Activated CD4-positive, alpha-beta T cell treated with anti-CD3 and anti-CD28 coated beads for 4 hours (primary cell): ENCODE measurements around the gene FBRSL1.

Experiments used
- DNase-seq, 2 donors: peaks; one replicate each; pipeline ENCODE4 v3.0.0-alpha.2; 2020

The FBRSL1 gene

DNA sequence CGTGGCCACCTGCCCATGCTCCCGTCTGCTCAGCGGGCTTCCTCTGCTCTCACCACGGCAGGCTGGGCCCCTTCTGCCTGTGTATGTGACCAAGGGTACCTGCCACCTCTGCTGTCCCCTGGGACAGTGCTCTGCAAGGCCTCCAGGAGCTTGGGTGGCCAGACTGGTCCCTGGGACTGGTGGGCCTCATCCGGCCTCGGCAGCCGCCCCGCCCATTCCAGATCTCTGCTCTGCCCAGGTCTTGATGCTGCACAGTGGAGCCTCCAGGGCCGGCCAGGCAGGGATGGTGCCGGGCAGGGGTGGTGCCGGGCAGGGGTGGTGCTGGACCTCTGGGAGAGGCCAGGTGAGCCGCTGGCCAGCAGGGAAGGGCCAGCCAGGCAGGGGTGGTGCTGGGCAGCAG, 9.0 kb downstream of the FBRSL1 start:
- DNase-seq: no peak

DNA sequence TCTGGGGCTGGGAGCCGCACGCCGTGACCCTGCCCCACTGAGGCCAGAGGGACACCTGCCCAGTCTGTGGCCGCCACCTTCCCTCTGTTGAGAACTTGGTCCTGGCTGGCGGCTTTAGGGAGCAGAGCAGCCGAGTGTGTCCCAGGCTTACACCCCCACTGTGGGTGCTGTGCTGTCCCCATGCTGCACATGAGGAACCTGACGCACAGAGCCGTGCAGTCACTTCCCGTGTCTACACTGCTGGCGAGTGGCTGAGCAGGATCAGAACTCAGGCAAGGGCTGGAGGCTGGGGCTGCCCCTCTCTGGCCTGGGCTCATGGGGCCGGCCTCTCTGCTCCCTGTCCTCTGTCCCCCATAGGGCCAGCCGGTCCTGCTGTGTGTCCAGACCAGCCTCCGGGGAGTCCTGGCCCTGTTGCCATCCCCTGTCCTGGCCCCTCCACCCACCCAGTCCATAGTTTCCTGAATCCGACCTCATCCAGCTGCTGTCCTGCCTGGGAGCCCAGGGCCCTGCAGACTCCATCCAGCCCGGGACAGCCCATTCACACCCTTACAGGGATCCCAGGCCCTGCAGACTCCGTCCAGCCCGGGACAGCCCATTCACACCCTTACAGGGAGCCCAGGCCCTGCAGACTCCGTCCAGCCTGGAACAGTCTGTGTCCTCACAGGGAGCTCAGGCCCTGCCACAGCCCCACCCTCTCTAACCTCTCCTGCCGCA, 10.3 kb downstream of the FBRSL1 start:
- no peak for DNase-seq

DNA sequence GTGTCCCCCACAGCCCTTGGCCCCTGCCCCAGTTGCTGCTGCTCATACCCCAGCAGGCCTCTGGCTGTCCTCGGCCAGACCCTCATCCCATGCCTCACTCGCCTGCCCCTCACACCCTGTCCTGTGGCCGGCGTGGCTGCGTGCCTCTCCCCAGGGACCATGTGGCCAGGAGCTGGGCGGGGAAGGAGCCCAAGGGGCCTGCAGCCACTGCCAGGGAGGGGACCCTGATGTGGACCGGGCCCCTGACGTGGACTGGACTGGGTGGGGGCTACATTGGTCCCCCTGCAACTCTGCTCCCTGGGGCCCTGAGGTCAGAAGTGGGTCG, 10.9 kb downstream of the FBRSL1 start:
- no peak for DNase-seq

DNA sequence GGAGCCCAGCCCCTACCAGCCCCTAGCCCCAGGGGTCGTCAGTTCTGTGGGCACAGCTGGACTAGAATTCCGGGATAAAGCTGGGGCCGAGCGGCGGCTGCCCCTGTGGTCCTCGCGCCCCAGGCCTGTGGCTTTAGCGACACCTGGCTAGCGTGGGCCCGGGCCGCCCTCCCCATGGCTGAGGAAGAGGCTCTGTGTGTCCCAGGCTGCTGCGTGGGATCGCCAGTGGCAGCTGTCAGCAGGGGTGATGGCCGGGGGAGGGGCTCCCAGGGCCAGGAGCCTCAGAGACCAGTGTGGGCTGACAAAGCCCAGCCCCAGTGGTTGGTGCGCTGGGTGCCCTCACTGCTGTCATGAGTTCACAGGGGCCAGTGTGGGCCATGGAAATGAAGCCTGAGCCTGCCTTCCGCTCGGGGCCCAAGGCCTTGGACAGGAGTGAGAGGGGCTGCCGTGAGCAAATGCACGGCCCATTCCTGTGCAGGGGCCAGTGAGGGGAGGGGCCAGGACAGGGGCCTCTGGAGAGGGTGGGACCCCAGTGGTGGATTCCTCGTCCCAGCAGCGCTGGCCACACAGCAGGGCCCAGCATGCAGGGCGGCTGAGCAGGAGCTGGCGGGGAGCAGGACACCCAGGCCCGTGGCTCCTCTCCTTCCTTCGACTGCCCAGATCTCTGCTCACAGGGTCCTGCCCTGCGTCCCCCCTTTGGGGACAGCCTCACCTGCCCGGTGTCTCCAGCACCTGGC, 11.4 kb downstream of the FBRSL1 start:
- DNase-seq: no peak

DNA sequence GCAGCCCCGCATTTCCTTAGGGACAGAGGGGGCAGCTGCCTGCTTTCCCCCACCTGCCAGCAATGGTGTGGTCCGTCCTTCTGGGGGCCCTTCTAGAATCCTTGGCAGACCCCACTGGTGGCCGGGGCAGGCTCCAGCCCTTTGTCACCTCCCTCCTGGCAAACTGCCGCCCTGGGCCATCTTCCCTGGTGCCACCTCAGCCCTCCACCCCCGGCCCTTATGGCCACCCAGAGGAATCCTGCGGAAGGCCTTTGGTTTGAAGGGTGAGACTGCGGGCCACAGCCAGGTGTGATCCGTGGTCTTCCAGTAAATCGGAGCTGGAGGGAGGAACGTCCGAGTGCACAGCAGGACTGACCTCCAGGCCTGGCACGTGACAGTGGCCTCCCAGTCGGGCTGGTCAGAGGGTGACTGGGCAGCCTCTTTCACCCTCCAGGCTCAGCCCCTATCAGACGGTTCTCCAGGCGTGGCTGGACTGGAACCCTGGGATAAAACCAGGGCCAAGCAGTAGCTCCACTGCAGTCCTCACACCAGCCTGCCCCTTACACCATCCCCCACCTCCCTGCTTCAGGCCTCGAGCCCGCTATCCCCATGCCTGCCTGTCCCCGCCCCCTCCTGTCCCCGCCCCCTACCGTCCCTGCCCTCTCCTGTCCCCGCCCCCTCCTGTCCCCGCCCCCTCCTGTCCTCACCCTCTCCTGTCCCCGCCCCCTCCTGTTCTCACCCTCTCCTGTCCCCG, 12.4 kb downstream of the FBRSL1 start:
- DNase-seq: peak in 1 of 2 donors; percentile 24

DNA sequence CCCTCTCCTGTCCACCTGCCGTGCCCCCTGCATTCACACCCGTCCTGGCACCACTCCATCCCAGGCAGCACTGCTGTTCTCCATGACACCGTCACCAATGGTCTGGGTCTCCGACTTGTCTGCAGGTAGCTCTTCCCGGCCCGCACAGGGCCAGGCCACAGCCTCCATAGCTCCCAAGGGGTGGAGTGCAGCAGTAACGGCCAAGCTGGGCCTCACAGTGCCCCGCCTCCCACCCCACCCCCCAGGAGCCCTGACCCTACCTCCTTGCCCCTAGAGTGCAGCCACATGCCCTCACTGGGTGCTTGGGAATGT, 12.9 kb downstream of the FBRSL1 start:
- DNase-seq: no peak

DNA sequence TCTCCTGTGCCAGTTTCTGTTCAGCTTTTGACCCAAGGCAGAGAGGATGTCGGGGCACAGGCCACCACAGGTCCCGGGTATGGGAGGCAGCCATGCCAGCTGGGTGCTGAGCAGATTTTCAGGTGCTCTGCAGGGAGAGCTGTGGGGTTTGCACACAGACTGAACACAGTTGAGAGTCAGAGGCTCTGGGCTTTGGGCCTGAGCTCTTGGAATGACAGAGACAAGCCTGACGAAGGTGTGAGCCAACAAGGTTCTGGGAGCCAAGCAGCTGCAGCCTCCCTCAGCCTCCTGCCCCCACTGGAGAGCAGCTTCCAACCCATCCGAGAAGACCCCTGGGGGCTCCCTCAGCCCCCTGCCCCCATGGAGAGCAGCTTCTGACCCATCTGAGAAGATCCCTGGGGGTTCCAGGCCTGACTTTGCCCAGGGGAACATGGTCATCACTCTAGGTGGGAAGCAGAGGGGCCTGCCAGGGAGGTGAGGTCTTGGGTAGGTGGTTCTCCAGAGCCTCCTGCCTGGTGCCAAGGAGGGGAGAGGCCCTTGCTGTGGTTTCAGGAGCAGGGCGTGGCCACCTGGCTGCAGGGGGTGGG, 13.8 kb downstream of the FBRSL1 start:
- DNase-seq: no peak

DNA sequence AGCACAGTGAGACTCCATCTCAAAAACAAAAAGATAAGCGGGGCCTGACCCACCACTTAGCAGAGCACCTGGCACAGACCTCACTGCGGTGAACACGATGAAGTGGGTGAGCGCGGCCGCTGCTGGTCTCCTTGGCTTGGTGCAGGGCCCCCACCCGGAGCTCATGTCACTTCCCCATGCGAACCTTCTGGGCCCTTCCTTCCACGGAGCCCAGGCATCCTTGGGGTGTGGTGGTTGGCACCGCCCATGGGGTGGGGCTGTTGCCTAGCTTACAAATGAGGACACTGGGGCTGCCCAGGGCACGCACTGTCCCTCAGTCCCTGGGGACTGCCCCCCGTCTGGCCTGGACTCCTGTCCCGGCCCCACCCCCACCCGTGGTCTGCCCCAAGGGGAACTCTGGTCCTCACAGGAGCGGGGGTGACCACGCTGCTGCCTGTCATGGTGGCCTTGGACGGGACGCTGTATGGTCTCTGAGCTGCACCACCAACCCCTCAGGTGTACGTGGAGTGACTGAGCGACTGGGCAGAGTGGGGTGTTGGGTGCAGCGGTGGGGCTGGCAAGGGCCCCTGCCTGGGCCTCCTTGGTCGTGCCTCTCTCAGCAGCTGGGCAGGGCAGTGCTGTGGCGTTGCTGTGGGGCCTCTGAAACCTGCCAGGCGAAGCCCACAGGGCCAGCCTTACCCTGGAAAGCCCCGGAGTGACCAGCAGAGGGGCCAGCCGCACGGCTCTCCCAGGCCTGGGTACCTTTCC, 15.3 kb downstream of the FBRSL1 start:
- no peak for DNase-seq

DNA sequence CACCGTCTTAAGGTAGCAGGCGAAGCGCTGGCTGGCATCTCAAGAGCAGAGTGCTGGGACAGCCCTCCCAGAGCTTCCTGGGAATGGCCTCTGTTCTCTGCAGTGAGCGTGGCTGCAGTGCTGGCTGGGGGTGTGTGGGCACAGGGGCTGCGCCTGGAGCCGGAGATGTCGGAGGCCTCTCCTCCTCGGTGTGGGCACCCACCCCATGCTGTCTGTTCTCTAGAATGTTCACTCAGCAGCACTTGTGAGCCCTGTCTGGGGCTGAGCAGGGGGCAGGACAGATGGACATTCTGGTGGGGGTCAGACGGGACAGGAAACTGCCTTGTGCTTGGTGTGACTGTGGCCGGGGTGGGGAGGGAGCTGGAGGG, 15.9 kb downstream of the FBRSL1 start:
- DNase-seq: no peak

DNA sequence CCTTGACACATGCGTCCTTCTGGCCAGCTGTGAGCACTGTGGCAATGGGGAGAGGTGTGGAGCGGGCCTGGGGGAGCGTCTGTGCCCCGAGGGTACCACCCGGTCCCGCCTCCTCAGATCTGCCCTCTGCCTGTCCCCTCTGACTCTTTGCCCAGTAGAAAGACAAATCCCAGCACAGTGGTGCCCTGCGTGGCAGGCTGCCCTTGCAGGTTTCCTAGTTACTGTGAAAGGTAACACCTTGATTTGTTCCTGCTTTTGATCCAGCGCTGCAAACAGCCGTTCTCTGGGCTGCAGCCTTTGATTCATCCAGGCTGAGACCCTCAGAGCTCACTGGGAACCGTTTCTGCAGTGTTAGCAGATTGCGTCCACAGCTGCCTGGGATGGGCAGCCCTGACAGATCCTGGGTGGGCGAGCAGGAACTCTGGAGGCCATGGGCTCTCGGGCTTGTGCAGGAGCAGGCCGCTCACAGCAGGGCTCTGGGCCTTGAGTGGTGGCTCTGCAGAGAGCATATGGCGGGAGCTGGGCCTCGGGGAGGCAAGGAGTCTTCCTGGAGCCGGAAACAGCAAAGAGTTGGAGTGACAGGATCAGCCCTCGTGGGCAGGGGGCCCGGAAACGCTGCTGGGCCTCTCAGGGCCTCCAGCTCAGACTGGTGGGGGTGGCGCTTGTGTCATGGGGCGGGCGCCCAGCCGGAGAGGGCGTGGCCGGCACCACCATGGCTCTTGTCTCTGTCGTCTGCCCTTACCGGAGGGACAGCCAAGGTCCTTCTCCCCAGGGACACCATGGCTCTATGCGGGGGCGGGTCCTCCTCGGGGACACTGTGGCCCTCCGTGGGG, 16.6 kb downstream of the FBRSL1 start:
- peak; percentile 46 for DNase-seq

DNA sequence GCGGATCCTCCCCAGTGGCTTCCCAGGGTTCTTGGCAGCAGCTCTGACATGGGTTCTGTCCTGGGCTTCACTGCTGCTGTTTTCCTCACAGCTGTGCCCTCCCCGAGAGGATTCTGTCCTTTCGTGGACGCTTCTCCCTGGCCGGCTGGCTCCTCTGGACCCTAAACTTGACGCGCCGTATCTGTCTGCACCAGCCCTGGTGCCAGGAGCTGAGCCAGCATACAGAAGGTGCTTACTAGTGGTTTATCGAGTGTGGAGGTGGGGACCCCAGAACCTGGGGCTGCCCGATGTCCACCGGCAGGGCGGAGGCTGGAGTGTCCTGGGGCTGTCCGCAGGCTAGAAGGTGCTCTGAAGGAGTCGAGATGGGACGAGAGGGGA, 17.2 kb downstream of the FBRSL1 start:
- no peak for DNase-seq

DNA sequence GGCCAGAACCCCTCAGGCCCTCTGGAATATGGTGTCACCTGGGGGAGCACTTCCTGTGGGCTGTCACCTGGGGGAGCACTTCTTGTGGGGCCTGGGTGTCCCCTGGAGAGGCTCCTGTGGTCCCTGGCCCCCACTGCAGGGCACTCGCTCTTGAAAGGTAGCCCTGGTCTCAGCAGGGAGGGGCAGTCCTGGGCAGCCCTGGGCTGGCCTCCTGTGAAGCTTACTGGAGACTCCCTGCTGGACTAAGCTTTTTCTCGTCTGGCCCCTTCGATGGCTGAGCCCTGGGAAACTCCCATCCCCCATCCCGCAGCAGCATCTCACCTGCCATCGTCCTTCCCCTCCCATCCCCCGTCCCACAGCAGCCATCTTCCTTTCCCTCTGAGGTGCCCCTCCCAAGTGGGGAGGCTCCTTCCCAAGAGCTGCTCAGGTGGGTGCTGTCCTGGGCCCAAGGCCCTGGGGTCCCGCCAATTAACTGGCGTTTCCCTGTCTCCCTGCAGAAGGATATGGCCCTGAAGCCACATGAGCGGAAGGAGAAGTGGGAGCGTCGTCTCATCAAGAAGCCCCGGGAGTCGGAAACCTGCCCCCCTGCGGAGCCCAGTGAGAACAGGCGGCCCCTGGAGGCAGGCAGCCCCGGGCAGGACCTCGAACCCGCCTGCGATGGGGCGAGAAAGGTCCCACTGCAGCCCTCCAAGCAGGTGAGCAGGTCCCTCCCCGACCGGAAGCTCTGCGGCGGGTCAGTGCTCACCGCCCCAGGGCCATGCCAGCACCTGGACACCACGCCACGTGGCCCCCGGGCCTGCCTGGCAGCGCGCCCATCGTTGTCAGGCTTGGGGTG, 17.9 kb downstream of the FBRSL1 start:
- no peak for DNase-seq

DNA sequence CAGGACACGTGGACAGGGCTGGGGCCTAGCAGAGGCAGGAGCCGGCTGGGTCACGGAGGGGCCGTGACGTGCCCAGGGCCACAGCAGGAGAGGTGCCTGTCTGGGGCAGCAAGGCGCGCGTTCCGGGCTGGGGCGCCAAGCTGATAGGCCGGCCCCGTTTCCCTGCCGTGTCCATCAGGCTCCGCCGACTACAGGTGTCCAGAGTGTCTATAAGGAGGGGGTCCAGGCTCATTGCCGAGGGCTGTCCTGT, 18.5 kb downstream of the FBRSL1 start:
- DNase-seq: no peak

DNA sequence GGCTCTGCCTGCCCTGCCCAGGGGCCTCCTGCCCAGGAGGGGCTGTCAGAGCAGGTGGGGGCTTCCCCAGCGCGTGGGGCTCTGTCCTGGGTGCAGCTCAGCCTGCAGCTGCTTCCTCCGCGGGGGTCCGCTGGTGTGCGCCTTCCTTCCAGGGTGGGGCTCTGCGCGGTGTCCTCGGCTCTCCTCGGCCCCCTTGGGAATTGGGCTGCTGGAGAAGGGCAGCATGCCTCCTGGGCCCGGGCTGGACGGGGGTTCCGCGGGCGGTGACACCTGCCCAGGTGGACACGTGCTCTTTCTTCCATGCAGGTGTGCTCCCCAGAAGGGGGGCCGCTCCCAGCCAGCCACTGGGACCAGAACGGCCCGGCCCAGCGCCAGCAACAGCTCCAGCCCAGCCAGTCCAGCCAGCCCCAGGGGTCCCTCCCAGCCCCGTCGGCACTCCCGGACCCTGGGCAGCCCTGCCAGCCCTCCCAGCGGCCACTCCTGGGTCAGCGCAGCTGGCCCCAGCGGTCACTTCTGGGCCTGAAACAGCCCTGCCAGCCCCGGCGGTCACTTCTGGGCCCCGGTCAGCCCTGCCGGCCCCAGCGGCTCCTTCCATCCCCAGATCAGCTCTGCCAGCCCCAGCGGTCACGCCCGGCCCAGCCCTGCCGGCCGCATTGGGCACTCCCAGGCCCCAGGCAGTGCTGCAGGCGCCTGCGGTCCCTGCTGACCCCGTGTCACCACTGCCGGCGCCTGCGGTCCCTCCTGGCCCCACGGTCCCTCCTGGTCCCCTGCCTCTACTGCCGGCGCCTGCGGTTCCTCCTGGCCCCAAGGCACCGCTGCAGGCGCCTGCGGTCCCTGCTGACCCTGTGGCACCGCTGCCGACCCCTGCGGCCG, 19.1 kb downstream of the FBRSL1 start:
- no peak for DNase-seq

DNA sequence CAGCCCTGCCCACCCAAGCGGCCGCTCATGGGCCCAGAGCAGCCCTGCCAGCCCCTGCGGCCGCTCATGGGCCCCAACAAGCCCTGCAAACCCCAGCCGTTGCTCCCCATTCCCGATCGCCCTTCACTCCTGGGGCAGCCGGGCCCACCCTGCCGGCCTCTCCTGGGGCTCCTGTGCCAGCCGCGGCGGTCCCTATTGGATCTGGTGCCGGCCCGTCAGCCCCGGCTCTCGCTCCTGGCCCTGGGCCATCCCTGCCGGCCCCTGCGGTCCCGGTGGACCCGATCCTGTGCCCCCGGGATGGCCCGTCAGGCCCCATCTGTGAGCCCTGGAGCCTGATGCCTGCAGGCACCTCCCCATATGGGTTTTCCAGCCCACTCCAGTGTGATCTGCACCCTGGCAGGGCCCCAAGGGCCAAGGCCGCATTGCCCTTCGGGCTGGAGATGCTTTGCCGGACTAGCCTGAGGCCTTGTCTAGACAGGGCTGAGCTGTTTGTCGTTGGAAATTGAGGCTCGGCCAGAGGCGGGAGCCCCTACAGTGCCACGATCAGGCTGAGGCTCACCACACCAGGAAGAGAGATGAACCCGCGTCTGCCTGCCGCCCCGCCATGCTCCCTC, 20.3 kb downstream of the FBRSL1 start:
- no peak for DNase-seq

DNA sequence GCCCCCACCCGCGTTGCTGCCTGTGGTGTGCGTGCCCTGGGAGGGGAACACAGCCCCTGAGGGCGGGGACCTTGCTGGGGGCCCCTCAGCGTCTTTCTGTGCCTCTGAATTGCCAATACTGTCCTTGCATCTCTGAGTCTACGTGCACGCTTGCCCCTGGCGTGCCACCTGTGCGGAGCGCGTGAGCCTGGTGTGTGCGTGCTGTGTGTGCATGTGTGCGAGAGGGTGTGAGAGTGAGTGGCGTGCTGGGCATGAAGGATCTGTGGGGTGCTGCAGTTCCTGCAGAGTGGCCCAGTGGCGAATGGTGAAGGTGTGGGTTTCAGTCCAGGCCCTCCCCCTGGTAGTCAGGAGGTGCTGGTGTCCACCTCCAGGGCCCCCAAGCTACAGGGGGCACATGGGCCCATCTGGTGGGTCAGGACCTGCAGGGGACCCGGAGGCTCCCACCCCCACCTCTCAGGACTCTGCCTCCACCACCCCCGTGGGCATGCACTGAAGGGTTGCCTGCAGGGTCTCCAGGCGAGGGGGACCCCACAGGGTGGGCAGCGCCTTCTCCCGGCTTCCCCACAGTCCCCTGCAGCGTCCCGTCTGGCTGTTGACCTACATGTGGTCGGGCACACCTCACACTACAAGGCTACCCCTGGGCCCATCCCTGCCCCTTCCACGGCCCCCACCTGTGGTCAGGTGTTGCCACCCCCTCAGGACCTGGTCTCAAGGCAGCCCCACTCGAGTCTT, 21.0 kb downstream of the FBRSL1 start:
- DNase-seq: no peak

DNA sequence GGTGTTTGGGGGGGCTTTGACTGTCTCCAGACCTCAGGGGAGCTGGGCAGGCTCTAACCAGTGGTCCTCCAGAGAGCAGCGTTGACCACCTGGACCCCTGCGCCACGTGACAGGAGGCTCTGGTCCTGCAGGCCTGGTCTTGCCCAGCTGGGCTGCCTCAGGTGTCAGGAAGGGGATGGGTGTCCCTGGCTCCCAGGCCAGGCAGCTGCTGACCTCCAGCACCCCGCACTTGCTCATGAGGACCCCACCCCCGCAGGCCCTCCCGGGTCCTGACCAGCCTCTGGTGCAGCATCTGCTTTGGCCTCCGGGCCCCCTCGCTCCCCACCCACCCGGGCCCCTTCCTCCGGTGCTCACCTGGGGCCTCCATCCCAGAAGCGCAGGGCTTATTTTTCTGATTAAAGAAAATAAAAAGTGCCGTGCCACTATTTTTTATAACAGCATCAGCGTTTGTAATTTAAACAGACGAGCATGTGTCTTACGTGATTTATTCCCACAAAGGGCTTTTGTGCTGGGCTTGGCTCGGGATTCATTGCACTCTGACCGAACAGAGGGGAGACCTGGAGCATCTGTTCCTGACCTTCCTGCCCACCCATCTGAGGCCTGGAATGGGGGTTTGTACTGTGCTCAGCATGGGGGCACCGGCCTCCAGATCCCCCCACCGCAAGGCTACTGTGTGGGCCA, 21.7 kb downstream of the FBRSL1 start:
- DNase-seq: no peak

DNA sequence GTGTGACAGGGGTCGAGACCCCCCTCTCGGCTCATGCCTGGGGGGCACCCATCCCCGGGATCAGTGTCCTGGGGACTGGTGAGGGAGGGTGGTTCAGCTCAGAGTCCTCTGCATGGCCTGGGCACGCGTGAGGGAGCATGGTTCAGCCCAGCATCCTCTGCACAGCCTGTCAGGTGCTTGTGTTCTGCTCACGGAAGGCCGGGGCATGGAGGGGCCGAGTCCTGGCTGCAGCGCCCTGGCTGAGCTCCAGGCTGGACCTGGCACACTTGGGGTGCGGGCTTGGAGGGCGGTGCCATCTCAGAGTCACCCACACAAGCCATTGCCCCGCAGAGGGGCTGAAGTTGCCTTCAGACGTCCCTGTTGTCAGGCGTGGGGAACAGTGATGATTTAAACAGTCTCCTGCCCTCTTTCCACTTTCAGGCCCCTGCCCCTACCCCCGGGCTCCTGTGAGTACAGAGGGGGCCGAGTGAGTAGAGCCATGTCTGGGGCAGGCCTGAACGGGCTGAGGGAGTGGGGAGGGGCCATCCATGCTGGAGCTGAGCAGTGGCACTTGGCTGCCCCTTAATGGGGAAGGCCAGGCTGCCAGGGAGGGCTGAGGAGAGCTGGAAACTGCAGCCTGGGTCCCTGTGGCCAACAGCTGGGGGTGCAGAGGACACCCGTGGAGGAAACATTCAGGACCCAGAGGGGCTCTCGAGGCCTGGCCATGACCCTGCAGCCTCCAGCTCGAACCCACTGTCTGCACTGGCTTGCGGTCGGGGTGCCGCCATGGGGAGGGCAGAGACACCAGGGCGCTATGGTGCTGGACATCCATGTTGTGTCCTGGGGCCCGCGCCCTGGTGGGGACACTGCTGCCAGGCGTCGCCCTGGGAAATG, 22.5 kb downstream of the FBRSL1 start:
- DNase-seq: no peak
